NB4 (cell line): ENCODE measurements around the gene DOCK4.

ENCODE experiments used
- MYC ChIP-seq: IDR thresholded peaks from 2 replicates; pipeline ENCODE4 v1.6.1; 2011; ENCODE audit warnings: low read depth, low read length
- POLR2A ChIP-seq: IDR thresholded peaks from 2 replicates; pipeline ENCODE4 v1.6.1; 2011; ENCODE audit warnings: mild to moderate bottlenecking; ENCODE audit not compliant: insufficient read length; ENCODE audit errors: extremely low read depth
- TF ChIP-seq, protein P1 (sequence below): IDR thresholded peaks from one replicate; pipeline ENCODE4 v1.5.1; 2012; ENCODE audit warnings: low read depth, low read length

DNA sequence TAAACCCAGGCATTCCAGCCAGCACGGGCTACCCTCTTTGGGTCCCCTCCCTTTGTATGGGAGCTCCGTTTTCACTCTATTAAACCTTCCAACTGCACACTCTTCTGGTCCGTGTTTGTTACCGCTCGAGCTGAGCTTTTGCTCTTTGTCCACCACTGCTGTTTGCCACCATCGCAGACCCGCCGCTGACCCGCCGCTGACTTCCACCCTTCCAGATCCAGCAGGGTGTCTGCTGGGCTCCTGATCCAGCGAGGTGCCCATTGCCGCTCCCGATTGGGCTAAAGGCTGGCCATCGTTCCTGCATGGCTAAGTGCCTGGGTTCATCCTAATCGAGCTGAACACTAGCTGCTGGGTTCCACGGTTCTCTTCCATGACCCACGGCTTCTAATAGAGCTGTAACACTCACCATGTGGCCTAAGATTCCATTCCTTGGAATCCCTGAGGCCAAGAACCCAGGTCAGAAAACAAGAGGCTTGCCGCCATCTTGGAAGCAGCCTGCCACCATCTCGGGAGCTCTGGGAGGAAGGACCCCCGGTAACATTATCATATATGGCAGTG lies 14.8 kb upstream of the DOCK4 start:
- TF ChIP-seq, protein P1, sequence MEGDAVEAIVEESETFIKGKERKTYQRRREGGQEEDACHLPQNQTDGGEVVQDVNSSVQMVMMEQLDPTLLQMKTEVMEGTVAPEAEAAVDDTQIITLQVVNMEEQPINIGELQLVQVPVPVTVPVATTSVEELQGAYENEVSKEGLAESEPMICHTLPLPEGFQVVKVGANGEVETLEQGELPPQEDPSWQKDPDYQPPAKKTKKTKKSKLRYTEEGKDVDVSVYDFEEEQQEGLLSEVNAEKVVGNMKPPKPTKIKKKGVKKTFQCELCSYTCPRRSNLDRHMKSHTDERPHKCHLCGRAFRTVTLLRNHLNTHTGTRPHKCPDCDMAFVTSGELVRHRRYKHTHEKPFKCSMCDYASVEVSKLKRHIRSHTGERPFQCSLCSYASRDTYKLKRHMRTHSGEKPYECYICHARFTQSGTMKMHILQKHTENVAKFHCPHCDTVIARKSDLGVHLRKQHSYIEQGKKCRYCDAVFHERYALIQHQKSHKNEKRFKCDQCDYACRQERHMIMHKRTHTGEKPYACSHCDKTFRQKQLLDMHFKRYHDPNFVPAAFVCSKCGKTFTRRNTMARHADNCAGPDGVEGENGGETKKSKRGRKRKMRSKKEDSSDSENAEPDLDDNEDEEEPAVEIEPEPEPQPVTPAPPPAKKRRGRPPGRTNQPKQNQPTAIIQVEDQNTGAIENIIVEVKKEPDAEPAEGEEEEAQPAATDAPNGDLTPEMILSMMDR = no peak
- TF ChIP-seq POLR2A (no peak), MYC (no peak)
